Spleen (tissue), 7 donors: ENCODE measurements around the gene PRKAG1.

Experiments used
- POLR2A ChIP-seq, 3 donors: fragments of 450-650 bp; IDR thresholded peaks; one replicate each; pipeline ENCODE4 v1.5.1; 2017; ENCODE audit warnings: antibody characterized with exemption in 3 of 3, mild to moderate bottlenecking in 1 of 3
- POLR2AphosphoS5 ChIP-seq, 3 donors: sonication (generic); formaldehyde crosslinking; IDR thresholded peaks; one replicate each; pipeline ENCODE4 v1.5.1; 2017; ENCODE audit warnings: antibody characterized with exemption in 3 of 3
- TF ChIP-seq, protein P1 (sequence below), 11 experiments: fragments of 200-600 bp in 7 of 11; fragments of 450-650 bp in 4 of 11; sonication (generic) in 4 of 11; IDR thresholded peaks in 8 of 11; conservative IDR thresholded peaks in 3 of 11; 1 replicate in 7 of 11; 2 replicates in 4 of 11; pipeline versions ENCODE4 v1.4.0 to v1.8.0; 2016 to 2021; ENCODE audit warnings: antibody characterized with exemption in 11 of 11, inconsistent platforms in 4 of 11, mild to moderate bottlenecking in 1 of 11
- donor health status: DM: no; HTN: no; CAD: no; lungs with moderate emphysema.
- donor health status: DM: no; HTN: no; CAD: no.
- donor health status: DM: no; HTN: no; CAD: no.

GRCh38 chr12:49027846-49028555, 9.4 kb upstream of the PRKAG1 start:
- TF ChIP-seq, protein P1, sequence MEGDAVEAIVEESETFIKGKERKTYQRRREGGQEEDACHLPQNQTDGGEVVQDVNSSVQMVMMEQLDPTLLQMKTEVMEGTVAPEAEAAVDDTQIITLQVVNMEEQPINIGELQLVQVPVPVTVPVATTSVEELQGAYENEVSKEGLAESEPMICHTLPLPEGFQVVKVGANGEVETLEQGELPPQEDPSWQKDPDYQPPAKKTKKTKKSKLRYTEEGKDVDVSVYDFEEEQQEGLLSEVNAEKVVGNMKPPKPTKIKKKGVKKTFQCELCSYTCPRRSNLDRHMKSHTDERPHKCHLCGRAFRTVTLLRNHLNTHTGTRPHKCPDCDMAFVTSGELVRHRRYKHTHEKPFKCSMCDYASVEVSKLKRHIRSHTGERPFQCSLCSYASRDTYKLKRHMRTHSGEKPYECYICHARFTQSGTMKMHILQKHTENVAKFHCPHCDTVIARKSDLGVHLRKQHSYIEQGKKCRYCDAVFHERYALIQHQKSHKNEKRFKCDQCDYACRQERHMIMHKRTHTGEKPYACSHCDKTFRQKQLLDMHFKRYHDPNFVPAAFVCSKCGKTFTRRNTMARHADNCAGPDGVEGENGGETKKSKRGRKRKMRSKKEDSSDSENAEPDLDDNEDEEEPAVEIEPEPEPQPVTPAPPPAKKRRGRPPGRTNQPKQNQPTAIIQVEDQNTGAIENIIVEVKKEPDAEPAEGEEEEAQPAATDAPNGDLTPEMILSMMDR (IDR thresholded peaks at IDR 0.05 in 8 of 11, conservative IDR thresholded peaks at IDR 0.05 in 3 of 11), result no peak
- TF ChIP-seq POLR2A (IDR thresholded peaks at IDR 0.05) (no peak), POLR2AphosphoS5 (IDR thresholded peaks at IDR 0.05) (peak in 2 of 3 donors; percentile 19 to 30)
